Measurements from ENCODE around the gene MGAT5. TPM values are rescaled to one million over a fixed set of nuclear protein-coding genes. Genes with fewer than 3 reads are reported as not detected.

Gene MGAT5
- polyA plus RNA-seq, 1 experiment: 115 TPM

GRCh38 chr2:134323777-134324176 lies 69.9 kb downstream of the MGAT5 start:
- DNase-seq (ENCODE audit: low read depth, low spot score): no peak
- H3K9me3 ChIP-seq (ENCODE audit: control insufficient read depth, insufficient read depth, low read length): no peaks in the 10 kb centered on the region; the same call in 1 of the 2 replicates
- TF ChIP-seq CTCF (IDR thresholded peaks at IDR 0.05; ENCODE audit: low read depth, low read length): no peak
- POLR2A ChIA-PET: interaction anchor here (1.1 kb wide), 1 partner anchor 10 kb away, joined by 3 read pairs; no protein-coding TSS in a partner anchor
- H3K4me3 ChIP-seq (ENCODE audit: low read depth, low read length): no peak overlapping the region
- H3K27me3 ChIP-seq (ENCODE audit: control insufficient read depth, insufficient read depth, low read length): no peaks in the 10 kb centered on the region
- CTCF ChIA-PET: interaction anchor here (0.9 kb wide), 1 partner anchor 128 kb away, joined by 4 read pairs; no protein-coding TSS in a partner anchor
- H3K27ac ChIP-seq (ENCODE audit: low read depth, low read length): no peak overlapping the region

GRCh38 chr2:134324430-134324829 lies 70.6 kb downstream of the MGAT5 start:
- CTCF ChIA-PET: no interaction called here
- no peak for DNase-seq (ENCODE audit: low read depth, low spot score)
- no peaks in the 10 kb centered on the region; the same call in 1 of the 2 replicates for H3K9me3 ChIP-seq (ENCODE audit: control insufficient read depth, insufficient read depth, low read length)
- no peaks in the 10 kb centered on the region for H3K27me3 ChIP-seq (ENCODE audit: control insufficient read depth, insufficient read depth, low read length)
- POLR2A ChIA-PET: no interaction called here
- TF ChIP-seq CTCF (IDR thresholded peaks at IDR 0.05; ENCODE audit: low read depth, low read length): no peak
- no peak overlapping the region for H3K4me3 ChIP-seq (ENCODE audit: low read depth, low read length)
- no peak overlapping the region for H3K27ac ChIP-seq (ENCODE audit: low read depth, low read length)

GRCh38 chr2:134324947-134325346 lies 71.1 kb downstream of the MGAT5 start:
- Histone ChIP-seq H3K27ac (ENCODE audit: low read depth, low read length) (no peak overlapping the region), H3K9me3 (ENCODE audit: control insufficient read depth, insufficient read depth, low read length) (no peaks in the 10 kb centered on the region; the same call in 1 of the 2 replicates), H3K4me3 (ENCODE audit: low read depth, low read length) (no peak overlapping the region), H3K27me3 (ENCODE audit: control insufficient read depth, insufficient read depth, low read length) (no peaks in the 10 kb centered on the region)
- no peak for TF ChIP-seq CTCF (IDR thresholded peaks at IDR 0.05; ENCODE audit: low read depth, low read length)
- POLR2A ChIA-PET: no interaction called here
- CTCF ChIA-PET: no interaction called here
- DNase-seq (ENCODE audit: low read depth, low spot score): no peak

- TF ChIP-seq CTCF (IDR thresholded peaks at IDR 0.05; ENCODE audit: low read depth, low read length): no peak
- no peak overlapping the region for H3K4me3 ChIP-seq (ENCODE audit: low read depth, low read length)
- DNase-seq (ENCODE audit: low read depth, low spot score): no peak
- ChIA-PET POLR2A (interaction anchor here (0.7 kb wide), 2 partner anchors 11 to 65 kb away, joined by 4 read pairs; no protein-coding TSS in a partner anchor), CTCF (no interaction called here)
- H3K27me3 ChIP-seq (ENCODE audit: control insufficient read depth, insufficient read depth, low read length): no peaks in the 10 kb centered on the region
- no peaks in the 10 kb centered on the region; the same call in 1 of the 2 replicates for H3K9me3 ChIP-seq (ENCODE audit: control insufficient read depth, insufficient read depth, low read length)
- no peak overlapping the region for H3K27ac ChIP-seq (ENCODE audit: low read depth, low read length)
Measured at GRCh38 chr2:134325696-134326095, 71.8 kb downstream of the MGAT5 start.

GRCh38 chr2:134327367-134327766 lies 73.5 kb downstream of the MGAT5 start:
- H3K9me3 ChIP-seq (ENCODE audit: control insufficient read depth, insufficient read depth, low read length): no peaks in the 10 kb centered on the region; the same call in 1 of the 2 replicates
- no peak for TF ChIP-seq CTCF (IDR thresholded peaks at IDR 0.05; ENCODE audit: low read depth, low read length)
- ChIA-PET POLR2A (no interaction called here), CTCF (interaction anchor here (1.1 kb wide), 2 partner anchors 123 to 209 kb away, joined by 3 to 4 read pairs; no protein-coding TSS in a partner anchor)
- no peak overlapping the region for H3K27ac ChIP-seq (ENCODE audit: low read depth, low read length)
- peak; percentile 8 for DNase-seq (ENCODE audit: low read depth, low spot score)
- H3K4me3 ChIP-seq (ENCODE audit: low read depth, low read length): no peak overlapping the region
- H3K27me3 ChIP-seq (ENCODE audit: control insufficient read depth, insufficient read depth, low read length): no peaks in the 10 kb centered on the region
